ENCODE data around the gene EPO.

GRCh38 chr7:100676501-100677306 is 43.6 kb upstream of the EPO start:
- TF ChIP-seq BHLHE40 (IDR thresholded peaks at IDR 0.05; ENCODE audit: borderline replicate concordance) (no peak), ZNF384 (IDR thresholded peaks at IDR 0.05) (no peak), SUZ12 (IDR thresholded peaks at IDR 0.05) (no peak), SP1 (IDR thresholded peaks at IDR 0.05) (no peak), FOXA1 (IDR thresholded peaks at IDR 0.05) (no peak), ELF4 (IDR thresholded peaks at IDR 0.05) (no peak), LEF1 (IDR thresholded peaks at IDR 0.05; ENCODE audit: borderline replicate concordance) (no peak)

All from HEK293T (cell line).